Right lobe of liver (tissue), 4 donors: ENCODE measurements around the gene GALNT10.

Source experiments
- POLR2A ChIP-seq: fragments of 450-650 bp; IDR thresholded peaks from one replicate; pipeline ENCODE4 v1.6.1; 2017; ENCODE audit warnings: antibody characterized with exemption, mild to moderate bottlenecking
- TF ChIP-seq, protein P1 (sequence below), 4 donors: fragments of 200-600 bp in 3 of 4; fragments of 450-650 bp in 1 of 4; IDR thresholded peaks; one replicate each; pipeline versions ENCODE4 v1.5.1 to v1.8.0; 2016 to 2022; ENCODE audit warnings: antibody characterized with exemption in 4 of 4, mild to moderate bottlenecking in 2 of 4
- donor health status: DM: no; HTN: no; CAD: no.
- donor health status: DM: no; HTN: no; CAD: no.
- donor health status: DM: no; HTN: yes; CAD: no.

DNA sequence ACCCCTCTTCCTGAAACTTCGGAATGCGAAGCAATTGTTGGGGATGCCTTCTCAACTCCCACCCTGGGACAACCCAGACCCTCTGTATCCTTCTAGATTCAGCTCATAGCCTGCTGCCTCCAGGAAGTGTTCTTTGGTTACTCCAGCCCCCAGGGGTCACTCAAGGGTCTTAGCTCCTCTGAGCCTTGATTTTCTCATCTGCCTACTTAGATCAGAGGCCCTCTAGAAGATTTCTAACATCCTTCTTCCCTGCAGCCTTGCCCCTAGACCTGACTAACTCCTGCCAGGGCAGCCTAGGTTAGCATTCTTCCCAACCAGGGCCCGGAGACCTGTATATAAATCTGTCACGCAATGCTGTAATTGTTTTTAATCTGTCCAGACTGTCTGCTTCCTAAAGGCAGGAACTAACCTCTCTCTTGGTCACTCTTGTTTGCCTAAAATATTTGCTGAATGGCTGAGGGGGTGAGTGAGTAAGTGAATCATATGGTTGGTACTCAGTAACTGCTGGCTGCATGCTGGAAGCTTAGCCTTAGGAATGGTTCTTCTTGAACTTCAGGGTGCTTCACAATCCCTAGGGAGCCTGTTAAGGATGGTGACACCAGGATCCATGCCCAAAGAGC lies 8.2 kb downstream of the GALNT10 start:
- TF ChIP-seq, protein P1, sequence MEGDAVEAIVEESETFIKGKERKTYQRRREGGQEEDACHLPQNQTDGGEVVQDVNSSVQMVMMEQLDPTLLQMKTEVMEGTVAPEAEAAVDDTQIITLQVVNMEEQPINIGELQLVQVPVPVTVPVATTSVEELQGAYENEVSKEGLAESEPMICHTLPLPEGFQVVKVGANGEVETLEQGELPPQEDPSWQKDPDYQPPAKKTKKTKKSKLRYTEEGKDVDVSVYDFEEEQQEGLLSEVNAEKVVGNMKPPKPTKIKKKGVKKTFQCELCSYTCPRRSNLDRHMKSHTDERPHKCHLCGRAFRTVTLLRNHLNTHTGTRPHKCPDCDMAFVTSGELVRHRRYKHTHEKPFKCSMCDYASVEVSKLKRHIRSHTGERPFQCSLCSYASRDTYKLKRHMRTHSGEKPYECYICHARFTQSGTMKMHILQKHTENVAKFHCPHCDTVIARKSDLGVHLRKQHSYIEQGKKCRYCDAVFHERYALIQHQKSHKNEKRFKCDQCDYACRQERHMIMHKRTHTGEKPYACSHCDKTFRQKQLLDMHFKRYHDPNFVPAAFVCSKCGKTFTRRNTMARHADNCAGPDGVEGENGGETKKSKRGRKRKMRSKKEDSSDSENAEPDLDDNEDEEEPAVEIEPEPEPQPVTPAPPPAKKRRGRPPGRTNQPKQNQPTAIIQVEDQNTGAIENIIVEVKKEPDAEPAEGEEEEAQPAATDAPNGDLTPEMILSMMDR (IDR thresholded peaks at IDR 0.05), result no peak
- no peak for TF ChIP-seq POLR2A
